ENCODE measurements around the gene TBX10.
A peak's percentile ranks its signal among the peaks of the same experiment; 100 is the strongest.
"Not testable (repeated sequence)": the region's sequence is repeated elsewhere in the genome, so short reads cannot be mapped to it uniquely, and the experiment has no call there.

Gene TBX10

DNA sequence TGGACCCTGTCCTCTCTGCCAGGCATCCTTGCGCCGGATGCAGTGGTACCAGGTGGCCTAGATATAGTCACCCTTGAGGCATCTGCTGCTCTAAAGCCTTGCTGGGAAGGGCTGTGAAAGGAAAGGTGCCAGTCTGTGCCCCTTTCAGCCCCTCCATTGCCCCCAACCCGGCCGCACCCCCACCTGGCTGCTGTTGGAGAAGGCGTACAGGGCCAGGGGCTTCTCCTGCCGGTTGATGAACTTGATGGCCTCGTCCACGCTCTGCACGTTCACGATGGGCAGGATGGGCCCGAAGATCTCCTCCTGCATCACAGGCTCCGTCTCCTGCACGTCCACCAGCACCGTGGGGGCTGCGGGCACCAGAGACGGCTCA lies 24.6 kb upstream of the TBX10 start:
- DNase-seq: no peak

DNA sequence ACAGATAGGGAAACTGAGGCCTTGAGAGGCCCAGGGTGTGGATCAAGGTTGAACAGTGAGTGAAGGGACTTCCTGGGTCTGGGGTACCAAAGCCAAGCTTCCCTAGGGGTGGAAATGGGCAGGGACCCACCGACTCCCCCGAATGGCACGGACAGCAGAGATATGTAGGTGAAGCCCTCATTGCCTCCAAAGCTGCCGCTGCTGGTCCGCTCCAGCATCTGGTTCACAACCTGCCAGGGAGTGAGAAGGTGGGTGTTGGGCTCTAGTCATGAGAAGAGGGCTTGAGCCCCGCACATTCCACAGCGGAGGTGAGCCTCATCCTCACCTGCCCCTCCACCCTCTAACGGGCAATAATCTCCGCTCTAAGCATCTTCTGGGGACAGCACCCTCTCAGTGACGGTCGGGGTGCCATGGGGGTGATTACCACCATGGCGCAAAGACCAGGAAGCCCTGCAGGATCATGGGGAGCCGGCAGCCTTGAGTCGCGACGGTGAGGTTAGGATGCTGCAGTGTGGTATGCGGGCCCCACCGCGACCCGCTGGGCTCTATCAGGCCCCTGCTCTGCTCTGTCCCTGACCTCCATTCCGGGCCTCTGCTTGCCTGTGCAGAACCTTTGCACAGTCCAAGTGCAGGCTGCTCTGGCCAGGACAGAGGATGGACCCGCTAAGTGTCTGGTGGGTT lies 24.1 kb upstream of the TBX10 start:
- DNase-seq: no peak

GRCh38 chr11:67662835-67663531 lies 23.4 kb upstream of the TBX10 start:
- DNase-seq: no peak

GRCh38 chr11:67662142-67662834 lies 22.7 kb upstream of the TBX10 start:
- no peak for DNase-seq

GRCh38 chr11:67660752-67661151 lies 21.2 kb upstream of the TBX10 start:
- DNase-seq: not testable (repeated sequence)

GRCh38 chr11:67659651-67660165 lies 20.1 kb upstream of the TBX10 start:
- DNase-seq: not testable (repeated sequence)

GRCh38 chr11:67657300-67657699 lies 17.7 kb upstream of the TBX10 start:
- DNase-seq: no peak

DNA sequence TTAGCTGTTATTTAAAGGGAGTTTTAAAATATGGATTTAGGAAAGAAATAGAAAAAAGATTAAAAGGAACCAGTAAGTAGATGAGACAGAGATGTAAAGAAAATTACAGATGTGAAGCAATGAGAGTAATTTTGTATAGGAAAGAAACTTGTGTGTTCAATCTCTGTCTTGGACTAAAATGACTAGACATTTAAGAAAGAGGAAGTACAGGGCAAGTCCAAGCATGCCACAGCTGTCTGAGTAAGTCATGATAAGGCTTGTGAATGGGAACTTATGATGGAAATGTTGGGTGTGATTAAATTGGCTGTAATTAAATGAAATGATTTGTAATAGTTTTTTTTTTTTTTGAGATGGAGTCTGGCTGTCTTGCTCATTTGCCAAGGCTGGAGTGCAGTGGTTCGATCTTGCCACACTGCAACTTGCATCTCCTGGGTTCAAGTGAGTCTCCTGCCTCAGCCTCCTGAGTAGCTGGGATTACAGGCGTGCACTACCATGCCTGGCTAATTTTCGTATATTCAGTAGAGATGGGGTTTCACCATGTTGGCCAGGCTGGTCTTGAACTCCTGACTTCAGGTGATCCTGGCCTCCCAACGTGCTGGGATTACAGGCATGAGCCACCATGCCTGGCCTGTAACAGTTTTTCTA lies 16.8 kb upstream of the TBX10 start:
- no peak for DNase-seq

DNA sequence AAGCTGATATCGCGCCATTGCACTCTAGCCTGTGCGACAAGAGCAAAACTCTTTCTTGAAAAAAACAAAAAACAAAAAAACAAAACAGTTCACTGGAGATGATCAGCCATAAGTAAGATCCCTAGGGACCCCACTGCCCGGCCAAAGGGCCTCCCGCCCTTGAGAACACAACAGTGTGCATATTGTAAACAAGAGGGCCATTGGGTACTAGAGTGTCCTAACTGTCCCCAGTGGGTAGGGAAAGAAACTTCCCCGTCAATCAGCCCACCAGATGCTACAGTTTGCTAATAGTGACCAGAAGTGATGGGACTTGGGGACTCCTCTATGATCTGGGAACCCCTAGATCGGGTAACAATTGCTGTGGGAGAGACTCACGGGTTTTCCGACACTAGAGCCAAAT lies 14.7 kb upstream of the TBX10 start:
- DNase-seq: no peak

DNA sequence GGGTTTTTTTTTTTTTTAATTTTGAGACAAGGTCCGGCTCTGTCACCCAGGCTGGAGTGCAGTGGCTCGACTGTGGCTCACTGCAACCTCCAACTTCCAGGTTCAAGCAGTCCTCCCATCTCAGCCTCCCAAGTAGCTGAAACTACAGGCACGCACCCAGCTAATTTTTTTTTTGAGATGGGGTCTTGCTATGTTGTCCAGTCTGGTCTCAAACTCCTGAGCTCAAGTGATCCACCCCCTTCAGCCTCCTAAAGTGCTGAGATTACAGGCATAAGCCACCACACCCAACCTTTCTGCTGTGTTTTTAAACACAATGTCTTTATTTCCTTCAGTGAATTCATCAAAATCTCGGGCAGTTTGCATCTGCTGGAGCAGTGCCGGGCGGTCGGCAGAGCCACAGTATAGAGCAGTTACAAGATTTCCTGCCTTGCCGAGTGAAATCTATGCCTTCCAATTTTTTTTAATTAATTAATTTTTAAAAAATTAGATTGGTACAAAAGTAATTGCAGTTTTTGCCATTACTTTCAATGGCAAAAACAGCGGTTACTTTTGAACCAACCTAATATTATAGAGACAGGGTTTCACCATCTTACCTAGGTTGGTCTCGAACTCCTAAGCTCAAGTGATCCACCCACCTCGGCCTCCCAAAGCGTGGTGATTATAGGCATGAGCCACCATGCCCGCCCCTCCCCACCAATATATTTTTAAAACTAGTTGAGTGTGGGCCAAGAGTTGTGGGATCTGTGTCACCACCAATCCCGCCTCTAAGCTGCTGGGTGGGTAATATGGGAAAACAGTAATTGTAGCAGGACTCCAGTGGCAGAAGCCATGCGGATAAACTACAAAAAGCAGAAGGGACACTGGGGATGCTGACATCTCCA lies 13.6 kb upstream of the TBX10 start:
- no peak for DNase-seq

- DNase-seq: no peak
Measured at GRCh38 chr11:67651976-67652781, 12.6 kb upstream of the TBX10 start.

GRCh38 chr11:67649634-67650510 lies 10.3 kb upstream of the TBX10 start:
- DNase-seq: no peak

- DNase-seq: no peak
Measured at GRCh38 chr11:67648796-67649613, 9.4 kb upstream of the TBX10 start.

DNA sequence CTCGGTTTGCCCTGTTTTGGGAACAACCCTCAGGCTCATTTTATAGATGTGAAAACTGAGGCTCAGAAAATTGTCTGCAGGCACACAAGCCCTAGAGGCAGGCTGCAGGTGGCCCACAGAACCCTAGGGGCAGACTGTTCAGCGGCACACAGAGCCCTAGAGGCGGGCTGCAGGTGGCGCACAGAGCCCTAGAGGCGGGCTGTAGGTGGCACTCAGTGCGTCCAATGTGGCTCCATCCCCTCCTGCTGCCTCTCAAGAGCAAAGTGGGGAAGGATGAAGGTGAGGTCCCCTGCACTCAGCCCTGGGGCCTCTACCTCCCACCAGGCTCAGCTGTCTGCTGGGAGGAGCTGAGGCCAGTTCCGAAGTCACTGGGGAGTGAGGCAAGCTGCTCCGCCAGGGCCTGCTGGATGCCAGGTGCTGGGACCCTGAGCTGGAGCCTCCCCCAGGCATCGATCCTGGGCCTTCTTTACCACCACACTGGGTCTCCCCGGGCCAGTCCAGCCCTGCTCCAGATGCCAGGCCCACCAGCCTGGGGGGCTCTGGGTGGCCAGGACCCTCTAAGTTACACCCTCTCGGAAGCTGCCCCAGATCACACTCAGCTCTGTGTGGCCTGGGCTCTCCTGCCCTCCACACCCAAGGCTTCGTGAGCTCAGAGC lies 8.7 kb upstream of the TBX10 start:
- peak; percentile 30 for DNase-seq

- no peak for DNase-seq
Measured at GRCh38 chr11:67647471-67647870, 7.9 kb upstream of the TBX10 start.

DNA sequence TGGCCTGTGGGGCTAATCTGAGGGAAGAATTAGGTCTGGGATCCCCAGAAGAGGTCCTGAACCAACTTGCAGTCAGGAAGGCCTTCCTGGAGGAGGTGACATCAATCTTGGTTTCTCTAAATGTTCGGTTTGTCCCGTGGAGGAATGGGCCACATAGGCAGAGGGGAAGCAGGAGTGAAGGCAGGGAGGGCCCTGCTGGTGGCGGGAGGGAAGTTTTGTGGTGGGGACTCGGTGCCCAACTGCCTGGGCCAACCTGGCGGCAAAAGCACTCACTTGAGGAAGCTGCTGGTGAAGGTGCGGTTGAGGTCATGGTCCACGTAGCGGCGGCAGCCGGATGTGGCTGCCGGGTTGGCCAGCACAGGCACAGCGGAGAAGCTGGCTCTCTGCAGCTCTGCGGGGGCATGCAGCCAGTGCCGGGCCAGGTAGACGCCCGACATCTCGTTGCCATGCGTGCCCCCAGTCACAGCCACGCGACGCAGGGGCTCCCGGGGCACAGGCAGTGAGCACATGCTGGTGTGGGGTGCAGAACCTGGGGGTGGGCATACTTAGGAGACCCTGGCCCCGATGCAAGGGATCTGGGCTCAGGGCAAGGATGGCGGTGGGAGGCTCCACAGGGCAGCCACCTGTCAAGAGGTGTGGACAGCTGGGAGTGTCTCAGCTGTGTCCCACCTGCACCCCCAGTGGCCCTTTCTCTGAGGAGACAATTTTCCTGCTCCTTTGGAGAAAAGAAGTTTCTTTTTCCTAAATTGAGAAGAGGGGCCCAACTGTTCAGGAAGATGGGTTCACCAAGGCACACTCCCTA lies 7.2 kb upstream of the TBX10 start:
- no peak for DNase-seq

DNA sequence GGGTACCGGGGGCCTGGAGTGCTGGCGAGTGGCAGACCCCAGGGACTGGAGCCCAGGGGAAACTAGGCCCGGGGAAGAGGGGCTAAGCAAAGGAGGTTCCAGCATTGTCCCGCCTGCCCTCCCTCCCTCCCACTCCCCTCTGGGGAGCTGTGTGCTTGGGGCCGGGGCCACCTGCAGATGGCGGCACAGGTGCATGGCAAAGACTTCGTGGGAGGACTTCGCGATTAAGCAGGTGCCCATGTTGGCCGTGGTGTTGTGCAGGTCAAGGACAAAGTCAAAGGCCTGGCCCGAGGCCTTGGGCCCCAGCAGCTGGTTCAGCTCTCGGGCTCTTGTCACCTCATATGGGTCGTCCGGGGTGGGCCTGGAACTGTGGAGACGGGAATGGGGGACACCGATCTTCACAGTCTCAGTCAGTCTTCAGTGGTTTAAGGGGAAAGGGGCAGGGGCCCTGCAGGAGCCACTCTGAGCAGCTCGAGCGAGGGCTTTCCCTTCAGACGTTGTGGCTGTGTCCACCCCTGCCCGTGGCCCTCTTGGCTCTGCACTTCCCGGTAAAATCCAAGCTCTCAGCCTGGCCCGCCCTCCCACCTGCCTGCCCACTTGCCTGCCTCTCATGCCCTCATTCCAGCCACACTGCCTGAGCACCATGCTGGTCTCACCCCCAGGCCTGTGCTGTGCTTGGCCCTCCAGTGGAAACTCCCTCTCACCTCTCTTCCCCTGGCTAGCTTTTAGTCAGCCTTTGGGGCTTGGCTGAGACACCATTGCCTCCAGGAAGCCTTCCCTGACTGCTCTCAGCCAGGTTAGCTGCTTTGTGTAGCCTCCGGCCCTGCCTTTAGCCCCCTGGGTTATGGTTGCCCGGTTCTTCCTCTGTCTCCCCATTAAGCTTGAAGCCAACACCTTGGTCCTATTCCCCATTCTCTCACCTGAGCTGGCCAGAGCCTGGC lies 6.2 kb upstream of the TBX10 start:
- DNase-seq: no peak

Data from effector CD8-positive, alpha-beta T cell (primary cell).